NCI-H2107 treated with DMSO at 0.1 percent for 48 hours (cell line): ENCODE results near the gene ASB9.
"Not testable (repeated sequence)": the region's sequence is repeated elsewhere in the genome, so short reads cannot be mapped to it uniquely, and the experiment has no call there.

Experiments used
- DNase-seq: peaks from one replicate; lab custom pipeline; 2025; ENCODE audit not compliant: unreplicated experiment; lab: John Stamatoyannopoulos, UW

Gene ASB9

DNA sequence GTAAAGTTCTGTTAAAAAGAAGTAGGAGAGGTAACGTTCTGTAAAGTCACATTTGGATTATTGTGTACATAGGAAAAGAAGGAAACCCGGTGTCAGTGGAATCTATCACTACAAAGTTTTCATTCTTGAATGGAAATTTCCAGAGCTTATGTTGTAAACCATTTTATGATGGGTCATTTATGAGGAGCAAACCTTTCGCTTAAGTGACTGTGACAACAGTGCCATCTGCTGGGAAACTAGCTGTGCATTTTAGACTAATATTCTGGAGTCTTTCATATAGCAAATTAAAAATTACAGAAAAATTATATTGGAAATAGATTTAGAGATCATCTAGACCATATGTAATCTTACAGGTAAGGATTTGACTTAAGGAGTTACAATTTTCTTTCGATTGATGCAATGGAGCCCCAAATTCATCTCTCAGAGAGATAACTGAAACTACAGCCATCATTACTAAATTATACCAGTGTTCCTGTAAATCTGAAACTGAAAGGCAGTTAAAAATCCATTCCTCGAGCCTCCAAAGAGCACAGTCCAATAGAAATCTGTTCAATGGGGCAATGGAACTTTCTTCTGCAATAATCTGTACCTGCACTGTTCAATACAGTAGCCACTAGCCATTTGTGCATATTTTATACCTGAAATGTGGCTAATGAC lies 26.9 kb downstream of the ASB9 start:
- DNase-seq: peak; percentile 55

DNA sequence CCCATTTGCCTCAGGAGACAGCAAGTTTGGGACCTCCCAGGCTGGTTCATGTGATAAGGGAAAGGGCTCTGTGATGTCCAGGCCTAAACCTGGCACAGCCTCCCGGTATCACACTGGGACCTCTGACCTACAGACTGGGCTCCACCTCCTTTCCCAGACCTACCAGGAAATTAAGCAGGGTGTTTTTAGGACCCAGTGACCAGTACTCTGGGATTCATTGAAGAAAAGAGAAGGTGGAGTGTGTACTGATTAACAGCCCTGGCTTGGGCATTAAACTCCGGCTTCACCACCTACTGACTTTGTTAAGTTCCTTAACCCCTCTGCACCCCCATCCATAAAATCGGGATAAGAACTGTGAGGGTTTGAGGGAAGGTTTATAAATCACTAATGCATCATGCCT lies 28.6 kb downstream of the ASB9 start:
- no peak for DNase-seq

DNA sequence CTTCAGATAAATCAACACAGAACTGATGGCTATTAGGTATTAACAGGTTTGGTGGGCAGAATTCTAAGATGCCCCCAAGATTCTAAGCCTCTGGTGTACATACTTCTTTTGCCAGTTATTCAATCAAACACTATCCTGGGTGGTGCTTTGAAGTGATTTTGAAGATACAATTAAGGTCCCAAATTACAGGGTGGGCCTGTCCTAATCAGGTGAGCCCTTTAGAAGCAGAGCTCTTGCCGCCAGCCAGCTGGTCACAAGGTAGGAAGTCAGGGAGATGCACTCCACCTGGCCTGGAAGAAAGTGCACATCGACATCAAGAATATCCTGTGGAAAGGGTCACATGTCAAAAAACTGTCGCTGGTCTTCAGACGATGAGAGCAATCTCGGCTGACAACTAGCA lies 29.5 kb downstream of the ASB9 start:
- no peak for DNase-seq

DNA sequence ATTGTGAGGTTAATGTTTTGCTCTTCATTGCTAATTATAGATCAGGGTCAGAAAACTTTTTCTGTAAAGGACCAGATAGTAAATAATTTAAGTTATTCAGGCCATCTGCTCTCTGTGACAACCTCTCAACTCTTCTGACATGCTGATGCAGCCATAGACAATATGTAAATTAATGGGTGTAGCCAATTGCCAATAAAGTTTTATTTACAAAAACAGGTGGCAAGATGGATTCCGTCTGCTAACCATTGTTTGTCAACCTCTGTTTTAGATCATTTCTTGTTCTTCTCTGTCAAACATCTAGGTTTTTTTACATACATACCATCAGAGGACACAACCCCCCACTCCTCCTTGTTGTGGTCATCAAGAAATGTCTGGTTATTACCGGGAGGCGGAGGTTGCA lies 33.7 kb downstream of the ASB9 start:
- no peak for DNase-seq

DNA sequence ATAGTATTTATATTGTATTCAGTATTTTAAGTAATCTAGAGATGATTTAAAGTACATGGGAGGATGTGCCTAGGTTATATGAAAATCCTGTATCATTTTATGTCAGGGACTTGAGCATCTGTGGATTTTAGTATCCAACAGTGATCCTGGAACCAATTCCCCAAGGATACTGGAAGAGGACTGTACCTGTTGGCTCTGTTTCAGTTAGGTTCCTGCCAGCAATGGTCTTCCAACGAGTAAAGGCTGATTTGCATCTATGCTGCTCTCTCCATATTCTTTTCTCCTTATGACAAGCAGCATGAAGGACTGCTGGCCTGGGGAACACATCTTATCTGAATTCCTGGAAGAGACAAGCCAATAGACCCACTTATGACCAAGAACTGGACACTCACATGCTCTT lies 34.9 kb downstream of the ASB9 start:
- DNase-seq: no peak

DNA sequence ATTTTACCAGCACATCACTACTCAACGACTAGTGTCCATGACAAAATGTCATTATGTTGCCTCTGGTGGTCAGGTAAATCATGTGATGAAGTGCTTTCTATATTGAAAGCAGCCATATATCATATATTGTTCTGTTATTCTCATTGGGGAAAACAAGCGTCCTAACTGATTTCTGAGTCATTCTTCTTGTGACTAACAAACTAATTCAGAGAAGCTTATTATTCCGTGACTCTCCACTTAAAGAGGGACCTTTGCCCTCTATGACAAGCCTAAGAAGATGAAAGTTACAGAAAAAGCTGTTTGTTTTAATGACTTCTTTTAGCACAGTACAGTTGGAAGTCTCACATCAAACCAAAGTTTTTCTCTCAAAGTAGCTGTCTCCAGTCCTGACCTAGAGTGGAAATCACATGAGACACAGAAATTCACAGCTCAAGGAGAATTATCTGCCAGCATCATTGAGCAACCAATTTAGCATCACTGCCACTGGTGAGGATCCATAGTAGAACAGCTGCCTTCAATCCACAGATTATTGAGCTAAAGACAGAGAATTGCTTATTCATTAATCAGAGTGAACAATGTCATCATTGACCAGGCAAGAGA lies 36.4 kb downstream of the ASB9 start:
- no peak for DNase-seq

DNA sequence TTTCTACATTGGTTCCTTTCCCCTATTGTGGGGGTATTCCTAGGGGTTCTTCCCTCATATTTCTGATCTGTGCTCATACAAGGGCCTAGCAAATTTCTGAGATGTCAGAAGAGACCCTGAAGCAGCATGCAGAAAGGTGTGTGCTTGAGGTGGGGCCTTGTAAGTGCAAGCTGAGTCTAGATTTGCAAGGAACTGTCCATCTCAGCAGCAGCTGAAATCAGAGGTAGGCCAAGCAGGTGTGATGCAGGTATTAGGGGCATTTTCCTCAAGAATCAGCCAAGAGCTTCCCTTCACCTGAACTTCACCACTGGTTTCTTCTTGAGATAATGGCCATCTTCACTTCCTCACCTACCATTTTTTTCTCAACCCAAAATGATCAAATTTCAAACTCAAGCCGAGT lies 45.1 kb downstream of the ASB9 start:
- DNase-seq: no peak

DNA sequence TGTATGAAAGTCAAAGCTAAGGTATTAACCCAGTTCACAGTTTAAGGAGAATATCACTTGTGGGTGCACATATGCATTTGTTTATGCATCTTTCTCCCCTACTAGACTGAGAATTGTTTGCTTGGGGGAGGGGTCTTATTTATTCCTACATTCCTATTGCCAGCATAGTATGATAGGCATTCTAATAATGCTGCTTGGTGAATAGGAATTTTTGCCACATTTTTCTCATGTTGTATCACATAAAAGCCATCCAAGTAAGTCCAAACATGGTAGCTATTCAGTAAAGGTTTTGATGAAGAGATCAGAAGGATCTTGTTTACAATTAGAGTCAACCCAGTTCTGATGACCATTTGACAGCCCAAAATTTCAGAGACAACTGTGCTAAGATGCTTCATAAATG lies 48.6 kb downstream of the ASB9 start:
- no peak for DNase-seq

DNA sequence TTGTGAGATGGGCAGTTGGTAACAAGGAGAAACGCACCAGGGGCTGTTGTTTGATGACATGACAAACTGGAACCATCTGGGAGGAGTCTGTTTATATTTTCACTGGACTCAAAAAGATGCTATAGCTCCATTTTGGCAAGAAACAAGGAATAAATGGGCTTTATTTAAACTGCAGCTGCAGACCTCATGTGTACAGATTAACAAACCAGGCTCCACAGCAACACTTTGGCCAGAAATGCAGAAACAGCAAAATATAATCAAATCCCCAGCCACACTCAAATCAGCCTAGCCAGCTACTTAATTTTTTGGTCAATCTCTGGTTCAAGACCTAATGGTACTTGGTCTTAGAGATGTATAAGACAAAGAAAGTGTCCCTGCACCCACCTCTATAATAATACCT lies 52.7 kb downstream of the ASB9 start:
- DNase-seq: no peak

DNA sequence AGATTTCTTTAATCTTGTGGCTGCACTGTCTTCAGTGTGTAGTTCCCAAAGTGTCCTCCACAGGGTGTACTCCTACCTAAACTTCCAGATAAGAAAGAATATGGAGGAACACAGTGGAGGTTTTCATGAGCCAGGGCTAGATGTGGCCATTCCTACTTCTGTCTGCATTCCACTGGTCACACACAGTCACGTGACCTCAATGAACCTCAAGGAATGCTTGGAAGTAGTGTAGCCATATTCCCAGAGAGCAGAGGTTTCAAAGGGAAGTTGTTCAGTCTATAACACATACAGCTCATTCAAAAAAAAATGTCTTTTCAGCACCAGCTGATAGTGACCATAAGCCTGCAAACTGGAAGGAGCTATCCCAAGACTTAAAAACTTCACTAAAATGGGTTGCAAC lies 53.6 kb downstream of the ASB9 start:
- no peak for DNase-seq

DNA sequence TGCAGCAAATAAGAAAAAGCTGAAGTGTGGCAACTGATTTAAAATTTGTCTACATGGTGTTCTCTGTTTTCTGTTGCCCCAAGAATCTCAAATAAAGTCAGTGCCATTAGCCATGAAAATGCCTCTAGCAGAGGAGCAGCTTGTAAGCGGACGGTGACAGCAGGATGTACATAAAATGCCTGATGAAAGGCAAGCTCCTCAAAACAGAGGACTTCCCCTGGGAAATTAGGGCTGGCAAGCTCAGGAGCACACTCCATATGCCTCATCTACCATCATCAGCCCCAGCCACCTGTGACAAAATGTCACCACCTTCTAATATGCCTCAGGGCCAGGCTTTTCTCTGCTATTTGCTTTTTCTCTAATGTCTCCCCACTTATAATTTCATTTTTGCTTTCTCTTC lies 54.5 kb downstream of the ASB9 start:
- DNase-seq: no peak

DNA sequence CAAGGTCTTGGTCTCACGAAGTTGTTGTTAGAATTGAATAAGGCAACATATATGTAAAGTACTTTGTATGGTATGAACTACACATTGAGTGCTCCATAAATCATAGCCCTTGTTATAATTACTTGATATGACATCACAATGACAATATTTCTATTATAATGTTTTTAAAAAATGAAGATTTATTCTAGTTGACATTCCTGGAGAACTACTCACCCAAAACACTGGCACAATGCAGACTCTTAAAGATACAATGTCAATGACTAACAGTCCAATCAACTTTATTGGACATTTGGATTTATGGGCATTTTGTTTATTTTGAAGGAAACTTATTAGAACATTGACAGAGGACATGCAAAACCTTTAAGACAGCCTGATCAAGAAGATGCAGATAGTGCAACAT lies 55.3 kb downstream of the ASB9 start:
- DNase-seq: no peak

DNA sequence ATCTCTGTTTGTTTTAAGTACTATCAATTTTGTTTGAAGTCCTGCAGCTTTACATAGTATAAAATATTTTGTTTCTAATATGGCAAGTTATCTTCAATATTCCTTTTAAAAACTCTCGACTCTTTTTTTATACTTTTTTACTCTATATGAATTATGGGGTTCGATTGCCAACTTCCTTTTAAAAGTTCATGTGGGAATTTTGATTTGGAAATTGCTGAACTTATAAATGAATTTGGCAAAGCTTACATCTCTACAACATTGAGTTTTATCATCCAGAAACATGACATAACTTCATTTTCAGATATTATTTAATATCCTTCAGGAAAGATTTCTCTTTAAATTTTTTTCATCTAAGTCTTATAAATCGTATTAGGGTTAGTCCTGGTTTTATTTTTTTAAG lies 60.8 kb downstream of the ASB9 start:
- DNase-seq: no peak

DNA sequence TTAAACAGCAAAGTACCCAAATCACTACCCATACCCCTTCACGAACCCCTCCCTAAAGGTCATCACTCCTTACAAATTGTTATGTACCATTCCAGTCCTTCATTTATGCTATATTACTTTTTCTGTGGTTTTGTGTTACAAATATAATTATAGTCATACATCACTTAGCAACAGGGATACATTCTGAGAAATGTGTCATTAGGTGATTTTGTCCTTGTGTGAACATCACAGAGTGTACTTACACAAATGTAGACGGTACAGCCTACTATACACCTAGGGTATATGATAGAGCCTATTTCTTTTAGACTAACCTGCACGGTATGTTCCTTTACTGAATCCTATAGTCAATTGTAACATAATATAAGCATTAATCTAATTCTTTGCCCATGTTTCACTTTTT lies 61.9 kb downstream of the ASB9 start:
- DNase-seq: no peak

DNA sequence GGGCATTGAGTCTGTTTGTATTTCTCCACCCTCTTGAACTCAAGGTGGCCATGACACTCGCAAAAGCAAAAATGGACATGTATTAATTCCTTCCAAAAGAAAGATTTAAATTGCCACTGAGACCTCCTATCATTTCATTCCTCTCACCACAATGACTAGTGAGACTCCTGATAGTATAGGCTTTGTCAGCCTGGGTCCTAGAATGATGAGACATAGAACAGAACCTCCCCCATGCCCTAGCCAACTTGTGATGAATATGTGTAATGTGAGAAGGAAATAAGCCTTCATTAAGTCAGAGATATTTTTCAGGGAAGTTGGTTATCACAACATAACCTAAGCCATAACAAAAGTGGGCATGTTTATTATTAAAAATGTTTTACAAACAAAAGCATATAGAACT lies 62.5 kb downstream of the ASB9 start:
- DNase-seq: no peak

DNA sequence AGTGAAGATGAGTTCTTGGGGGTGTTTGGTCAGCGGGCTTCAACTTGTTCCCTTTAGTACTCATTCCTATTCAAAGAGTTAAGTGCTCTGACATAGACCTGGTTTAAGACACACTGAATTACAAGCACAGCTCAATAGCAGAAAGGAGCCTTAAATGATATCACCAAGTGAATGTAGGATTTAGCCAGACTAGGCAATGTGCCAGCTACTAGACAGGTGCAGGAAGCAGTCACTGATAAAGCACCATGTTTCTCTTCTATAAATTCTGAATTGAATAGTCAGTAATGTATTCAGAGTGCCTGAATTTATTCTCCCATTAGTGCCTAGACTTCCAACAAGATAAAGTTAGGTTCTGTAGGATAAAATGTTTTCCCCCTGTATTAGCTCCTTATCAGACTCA lies 63.6 kb downstream of the ASB9 start:
- DNase-seq: peak; percentile 94

DNA sequence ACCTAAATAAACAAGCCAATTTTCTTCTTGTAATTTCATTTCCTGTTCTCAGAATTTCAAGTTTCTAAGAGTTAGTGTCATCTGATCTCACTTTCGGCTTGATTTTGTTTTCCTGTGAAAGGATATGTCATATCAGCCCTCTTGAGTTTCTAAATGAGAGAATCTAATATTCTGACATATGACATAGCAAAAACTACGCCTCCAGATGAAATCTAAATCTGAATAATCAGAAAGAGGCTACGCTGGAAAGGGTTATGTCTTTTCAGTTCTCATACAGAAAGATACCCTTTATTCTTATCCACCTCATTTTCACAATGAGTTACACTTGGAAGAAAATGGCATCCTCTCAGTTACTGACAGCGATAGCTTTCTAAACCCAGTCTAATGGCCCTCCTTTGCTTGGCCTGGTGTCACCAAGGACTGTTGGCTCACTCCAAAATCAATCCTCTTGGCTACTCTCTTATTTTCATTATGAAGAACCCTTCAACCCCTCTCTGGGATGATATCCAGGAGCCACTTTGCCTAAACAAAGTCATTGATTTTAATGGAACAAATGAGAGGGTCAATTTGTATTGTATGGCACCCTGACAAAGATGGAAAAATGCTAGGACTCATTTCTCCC lies 65.6 kb downstream of the ASB9 start:
- DNase-seq: no peak

DNA sequence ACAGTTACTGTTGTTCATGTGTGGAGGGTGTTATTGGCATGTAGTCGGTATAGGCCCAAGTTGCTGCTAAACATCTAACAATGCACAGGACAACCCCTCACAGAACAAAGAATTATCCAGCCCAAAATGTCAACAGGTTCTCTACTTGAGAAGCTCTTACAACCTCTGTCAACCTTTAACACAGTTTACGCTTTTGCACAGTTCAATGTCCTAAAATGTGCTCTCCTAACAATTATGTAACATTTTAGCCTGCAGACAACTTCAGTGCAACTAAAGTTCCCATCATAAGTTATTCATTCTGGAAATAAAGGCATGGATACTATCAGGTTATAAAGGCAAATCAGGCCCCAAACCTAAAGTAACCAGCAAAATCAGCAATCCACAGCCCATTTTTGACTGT lies 66.2 kb downstream of the ASB9 start:
- DNase-seq: no peak

DNA sequence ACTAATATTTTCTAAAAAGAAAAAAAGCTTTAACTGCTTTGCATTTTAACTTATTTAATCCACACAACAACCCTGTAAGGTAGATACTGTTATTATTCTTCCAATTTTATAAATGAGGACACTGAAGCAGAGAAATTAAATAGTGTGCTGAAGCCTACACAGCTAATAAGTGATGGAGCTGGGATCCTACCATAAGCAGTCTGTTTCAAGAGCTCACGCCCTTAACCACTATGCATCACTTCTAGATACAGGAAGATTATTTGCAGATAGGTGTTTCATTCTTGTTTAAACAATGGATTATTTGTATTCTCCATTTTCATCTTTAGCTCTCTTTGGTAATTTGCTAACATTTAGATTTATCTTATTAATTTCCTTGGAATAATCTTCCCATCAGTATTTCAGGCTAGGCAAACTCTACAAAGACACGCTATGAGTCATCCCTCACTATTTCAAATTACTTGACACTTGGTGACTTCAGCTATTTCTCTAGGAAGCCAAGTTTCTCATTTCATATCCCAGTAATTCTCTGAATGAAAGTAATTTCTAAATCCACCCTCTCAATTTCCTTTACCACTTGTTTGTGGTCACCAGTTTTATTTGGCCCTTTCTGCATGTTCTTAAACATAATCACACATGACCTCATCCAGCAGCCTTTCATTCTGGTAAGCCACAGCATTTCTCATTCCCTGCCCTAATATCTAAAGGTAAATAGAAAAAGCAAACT lies 67.3 kb downstream of the ASB9 start:
- no peak for DNase-seq

DNA sequence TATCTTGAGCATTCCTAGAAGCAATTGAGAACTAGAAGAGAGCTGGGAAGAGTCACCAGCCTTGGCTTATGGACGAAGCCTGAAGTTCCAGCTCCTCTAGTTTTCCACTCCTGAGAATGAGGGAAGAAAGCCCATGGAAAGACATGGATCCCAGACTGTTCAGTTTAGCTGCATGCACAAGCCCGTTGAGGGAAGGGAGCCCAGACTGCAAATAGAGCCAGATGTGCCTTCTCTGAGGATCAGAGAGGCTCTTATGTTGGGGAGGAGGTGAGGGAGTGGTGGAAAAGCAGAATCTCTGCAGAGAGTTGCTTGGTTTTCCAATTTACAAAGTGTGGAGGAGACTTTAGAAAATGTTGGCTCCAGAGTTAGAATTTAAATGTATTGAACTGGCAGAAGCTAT lies 69.0 kb downstream of the ASB9 start:
- DNase-seq: no peak

DNA sequence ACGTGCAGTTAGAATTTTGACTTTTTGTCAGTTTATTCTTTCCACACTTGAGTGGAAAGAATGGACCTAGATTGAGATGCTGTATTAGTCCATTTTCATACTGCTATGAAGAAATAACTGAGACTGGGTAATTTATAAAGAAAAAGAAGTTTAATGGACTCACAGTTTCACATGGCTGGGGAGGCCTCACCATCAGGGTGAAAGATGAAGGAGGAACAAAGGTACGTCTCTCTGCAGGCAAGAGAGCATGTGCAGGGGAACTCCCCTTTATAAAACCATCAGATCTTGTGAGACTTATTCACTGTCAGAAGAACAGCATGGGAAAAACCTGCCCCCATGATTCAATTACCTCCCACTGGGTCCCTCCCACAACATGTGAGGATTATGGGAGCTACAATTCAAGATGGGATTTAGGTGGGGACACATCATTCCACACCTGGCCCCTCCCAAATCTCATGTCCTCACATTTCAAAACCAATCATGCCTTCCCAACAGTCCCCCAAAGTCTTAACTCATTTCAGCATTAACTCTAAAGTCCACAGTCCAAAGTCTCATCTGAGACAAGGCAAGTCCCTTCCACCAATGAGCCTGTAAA lies 71.2 kb downstream of the ASB9 start:
- DNase-seq: not testable (repeated sequence)

DNA sequence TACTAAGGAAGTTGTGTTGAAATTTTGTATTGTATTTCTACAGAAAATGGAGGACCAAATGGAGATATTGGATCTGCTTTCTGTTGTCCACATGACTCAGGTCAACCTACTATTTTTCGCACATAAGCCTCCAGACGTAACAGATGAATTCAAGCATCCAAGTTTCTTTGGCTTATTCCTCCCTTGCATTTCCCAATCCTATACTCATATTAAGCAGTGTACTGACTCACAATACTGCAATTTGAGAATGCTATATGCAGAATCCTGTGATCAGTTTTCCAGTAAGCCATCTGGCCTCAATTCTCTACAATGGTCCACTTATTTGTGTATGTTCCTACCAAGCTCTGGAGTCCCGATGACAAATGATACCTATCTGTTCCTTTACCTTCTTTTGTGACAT lies 75.7 kb downstream of the ASB9 start:
- DNase-seq: no peak
